K562 (cell line): ENCODE measurements around the gene AIFM3. TPM values are rescaled to one million over a fixed set of nuclear protein-coding genes. Genes with fewer than 3 reads are reported as not detected.

Experiments used
- ATAC-seq: fragments of 200-7000 bp; cut with Tn5 transposase; 3 replicates; pipeline ENCODE4 v1.9.1; 2020; ENCODE audit warnings: moderate library complexity
- BruUV-seq: library from RNA; stranded (reverse); fragments of 400-500 nt; replicated peaks from 2 replicates; lab custom pipeline; 2021; lab: Mats Ljungman, UMichigan
- CTCF ChIA-PET: fragments of 300-600 bp; formaldehyde crosslinking; extraction: SDS; loops from one replicate; lab custom pipeline; 2021; ENCODE audit warnings: low intra/inter-chr PET ratio; lab: Yijun Ruan, JAX
- POLR2A ChIA-PET: fragments of 300-600, 350-650 bp; sonication (Branson Sonifier 250); formaldehyde crosslinking; extraction: SDS; loops from one replicate; lab custom pipeline; 2021; ENCODE audit warnings: antibody characterized with exemption, inconsistent platforms; lab: Yijun Ruan, JAX
- DNase-seq, 4 experiments: peaks; one replicate each; pipeline versions ENCODE4 v3.0.0 to v3.0.0-alpha.2; 2011 to 2018; ENCODE audit warnings: low spot score in 3 of 4, mixed read lengths in 3 of 4; ENCODE audit errors: extremely low read depth in 1 of 4
- FAIRE-seq: peaks from 2 replicates; lab custom pipeline; 2011; peaks lifted over from hg19 to GRCh38; lab: Jason Lieb, UNC
- H2AFZ ChIP-seq: 2 replicates; pipeline ENCODE4 v1.6.0; 2011; ENCODE audit warnings: low read depth, low read length, control low read depth, inconsistent platforms
- H3K27ac ChIP-seq: fragments of 200-600 bp; 3 replicates; pipeline ENCODE4 v1.8.0; 2011; ENCODE audit warnings: low read depth, mild to moderate bottlenecking, control low read depth, inconsistent platforms, low read length, moderate library complexity, mixed read lengths; ENCODE audit errors: extremely low read depth
- H3K27me3 ChIP-seq, 2 experiments: fragments of 300-600 bp in 1 of 2; 2 replicates in 1 of 2; 3 replicates in 1 of 2; pipeline versions ENCODE4 v1.6.0 to v1.8.0; 2011; ENCODE audit warnings: inconsistent platforms in 2 of 2, low read length in 2 of 2, mild to moderate bottlenecking in 1 of 2, mixed read lengths in 1 of 2, moderate library complexity in 1 of 2; ENCODE audit not compliant: control insufficient read depth in 2 of 2, insufficient read depth in 2 of 2
- H3K36me3 ChIP-seq: fragments of 300-600 bp; 3 replicates; pipeline ENCODE4 v1.8.0; 2011; ENCODE audit warnings: mild to moderate bottlenecking, low read length, inconsistent platforms; ENCODE audit not compliant: control insufficient read depth, insufficient read depth
- H3K4me1 ChIP-seq, 2 experiments: fragments of 200-600 bp in 1 of 2; replicated peaks in 1 of 2; 2 replicates in 1 of 2; 3 replicates in 1 of 2; pipeline versions ENCODE4 v1.5.1 to v1.8.0; 2011; ENCODE audit warnings: inconsistent platforms in 2 of 2, low read length in 2 of 2, mild to moderate bottlenecking in 1 of 2, mixed read lengths in 1 of 2, moderate library complexity in 1 of 2; ENCODE audit not compliant: control insufficient read depth in 2 of 2, insufficient read depth in 2 of 2
- H3K4me2 ChIP-seq: 2 replicates; pipeline ENCODE4 v1.6.1; 2011; ENCODE audit warnings: low read length, control low read depth, inconsistent platforms, mixed read lengths; ENCODE audit not compliant: insufficient read depth
- H3K4me3 ChIP-seq: fragments of 200-600 bp; sonication (generic), shearing (Covaris generic); 2 replicates; pipeline ENCODE4 v1.5.1; 2016; ENCODE audit warnings: control low read depth, inconsistent platforms
- H3K79me2 ChIP-seq: fragments of 200-600 bp; 3 replicates; pipeline ENCODE4 v1.8.0; 2011; ENCODE audit warnings: low read length, inconsistent platforms; ENCODE audit not compliant: control insufficient read depth, insufficient read depth
- H3K9ac ChIP-seq, 2 experiments: 2 replicates each; pipeline versions ENCODE4 v1.6.0 to v1.6.1; 2011; ENCODE audit warnings: low read depth in 2 of 2, low read length in 2 of 2, control low read depth in 1 of 2, inconsistent platforms in 1 of 2, mild to moderate bottlenecking in 1 of 2, mixed read lengths in 1 of 2; ENCODE audit not compliant: insufficient read depth in 1 of 2
- H3K9me1 ChIP-seq: one replicate; pipeline ENCODE4 v1.6.0; 2011; ENCODE audit warnings: inconsistent platforms, mild to moderate bottlenecking, low read length, moderate library complexity; ENCODE audit not compliant: control insufficient read depth, insufficient read depth
- H3K9me3 ChIP-seq: replicated peaks from 2 replicates; pipeline ENCODE4 v1.5.1; 2011; ENCODE audit warnings: low read depth, low read length, inconsistent platforms; ENCODE audit not compliant: control insufficient read depth, insufficient read depth
- H4K20me1 ChIP-seq: replicated peaks from 2 replicates; pipeline ENCODE4 v1.6.1; 2011; ENCODE audit warnings: low read length, inconsistent platforms, mixed read lengths; ENCODE audit not compliant: control insufficient read depth, insufficient read depth
- ARID4B ChIP-seq: sonication (generic); formaldehyde crosslinking; IDR thresholded peaks from 2 replicates; pipeline ENCODE4 v1.8.0; 2022; ENCODE audit warnings: mild to moderate bottlenecking, missing genetic modification reagents
- ATF2 ChIP-seq: sonication (generic); formaldehyde crosslinking; IDR thresholded peaks from 2 replicates; pipeline ENCODE4 v1.8.1; 2022; ENCODE audit warnings: missing genetic modification reagents
- ELF4 ChIP-seq: fragments of 450-650 bp; formaldehyde crosslinking; IDR thresholded peaks from 2 replicates; pipeline ENCODE4 v1.4.0; 2022; ENCODE audit warnings: missing genetic modification characterization
- ELK1 ChIP-seq: sonication (generic); formaldehyde crosslinking; IDR thresholded peaks from 2 replicates; pipeline ENCODE4 v1.8.1; 2022; ENCODE audit warnings: missing genetic modification reagents
- FOXA3 ChIP-seq, 2 experiments: fragments of 450-650 bp in 1 of 2; sonication (generic) in 1 of 2; formaldehyde crosslinking; IDR thresholded peaks in 1 of 2; conservative IDR thresholded peaks in 1 of 2; 2 replicates each; pipeline versions ENCODE4 v1.4.0 to v1.8.0; 2020 to 2022; ENCODE audit warnings: mild to moderate bottlenecking in 2 of 2, missing genetic modification reagents in 1 of 2
- PRMT5 ChIP-seq: sonication (generic); formaldehyde crosslinking; IDR thresholded peaks from 2 replicates; pipeline ENCODE4 v1.5.0; 2020; ENCODE audit warnings: missing genetic modification reagents
- RHOXF2B ChIP-seq: fragments of 250-450 bp; sonication (Bioruptor Pico); conservative IDR thresholded peaks from 2 replicates; pipeline ENCODE4 v1.5.1; 2021
- ZNF717 ChIP-seq: fragments of 250-450 bp; sonication (Bioruptor Pico); IDR thresholded peaks from 2 replicates; pipeline ENCODE4 v1.5.0; 2021
- ZNF740 ChIP-seq, 3 experiments: fragments of 200-800 bp in 1 of 3; sonication (Bioruptor generic) in 1 of 3; sonication (generic) in 1 of 3; formaldehyde crosslinking in 1 of 3; IDR thresholded peaks; 2 replicates each; pipeline versions ENCODE4 v1.6.1 to v1.8.0; 2016 to 2022; ENCODE audit warnings: mild to moderate bottlenecking in 2 of 3, missing compliant biosample characterization in 2 of 3, missing genetic modification characterization in 2 of 3, missing genetic modification reagents in 1 of 3
- ZSCAN32 ChIP-seq: fragments of 450-650 bp; formaldehyde crosslinking; IDR thresholded peaks from 2 replicates; pipeline ENCODE4 v1.4.0; 2020; ENCODE audit warnings: mild to moderate bottlenecking, moderate library complexity
- WGBS: fragments of 100-300 bp; shearing (Covaris generic); methylation state at CpG from one replicate; pipeline ENCODE4 v1.1.6; 2016; ENCODE audit warnings: low coverage, mixed read lengths; ENCODE audit not compliant: insufficient coverage; ENCODE audit errors: missing lambda C conversion rate; 5-methylcytosine and 5-hydroxymethylcytosine counted together
- in situ Hi-C: fragments of 300-500 bp; cut with MboI; formaldehyde crosslinking; loops from 4 replicates; pipeline ENCODE4 v1.15.0; 2018; ENCODE audit warnings: inconsistent platforms, mixed read lengths
- intact Hi-C: fragments of 100-400 bp; cut with micrococcal nuclease; formaldehyde crosslinking; loops from 2 replicates; pipeline ENCODE4 v1.14.2; 2022
- polyA plus RNA-seq, 8 experiments: library from polyadenylated mRNA; depleted of rRNA in 4 of 8; stranded (reverse) in 5 of 8; unstranded in 3 of 8; fragments of >200 nt; fragmentation: Nextera tagmentation in 2 of 8; fragmentation: Illumina TruSeq in 1 of 8; extraction: Ambion mirVana in 2 of 8; extraction: Trizol in 1 of 8; gene quantifications; 2 replicates each; pipeline versions ENCODE4 v1.2.1 to v1.2.3, GENCODE V29; 2011 to 2014; ENCODE audit warnings: inconsistent platforms in 1 of 8, missing spikeins in 1 of 8
- total RNA-seq, 7 experiments: library from RNA; depleted of rRNA in 6 of 7; stranded (reverse); fragments of >200 nt in 6 of 7; fragmentation: Illumina TruSeq in 2 of 7; extraction: Trizol in 2 of 7; gene quantifications; 2 replicates each; pipeline versions ENCODE4 v1.2.1 to v1.2.3, GENCODE V29; 2011 to 2021; ENCODE audit warnings: low replicate concordance in 1 of 7

Gene AIFM3
- total and polyA plus RNA-seq, 9 of the 15 experiments (the other 6 are each of a cell fraction or from before 2014, with no cell fraction given): 0.03 to 0.20 (median 0.07) TPM; not detected in 1

- Histone ChIP-seq H4K20me1 (peaks cover 44% of the 10 kb centered on the region), H3K4me2 (no peak overlapping the region), H2AFZ (no peak overlapping the region), H3K27me3 (peaks cover 11 to 38% of the 10 kb centered on the region in 2 experiments; a peak in 4 of 5 replicates), H3K4me3 (no peak overlapping the region), H3K9ac (peak overlapping the region in 1 of 2 experiments; percentile 63; a peak in 2 of 4 replicates), H3K9me3 (no peaks in the 10 kb centered on the region), H3K4me1 (peaks cover 0 to 33% of the 10 kb centered on the region in 2 experiments; a peak in 2 of 5 replicates), H3K36me3 (no peaks in the 10 kb centered on the region), H3K27ac (no peak overlapping the region), H3K79me2 (no peaks in the 10 kb centered on the region), H3K9me1 (no peaks in the 10 kb centered on the region)
- ATAC-seq: no peak
- FAIRE-seq: no peak
- CTCF ChIA-PET: interaction anchor here (0.5 to 2.2 kb wide), 2 partner anchors 78 to 188 kb away, joined by 3 to 6 read pairs; no protein-coding TSS in a partner anchor
- DNase-seq: no peak
- intact Hi-C loops (loop anchor here (2.0 to 5.0 kb wide), 7 partner anchors 21 to 186 kb away; partner anchors contain the start of gene LRRC74B), in situ Hi-C loops (loop anchor here (25.0 kb wide), 1 partner anchor 174 kb away; no protein-coding TSS in a partner anchor)
- POLR2A ChIA-PET: interaction anchor here (0.6 to 64.4 kb wide), 13 partner anchors 9 to 157 kb away, joined by 3 to 1556 read pairs (median 3); partner anchors contain the start of genes CRKL and THAP7
- no TSS peak for BruUV-seq
- WGBS: 7% methylated on average over 7 of the region's 7 CpGs
- TF ChIP-seq ZNF740 (CRISPR knock-in tag; IDR thresholded peaks at IDR 0.05) (0 out of 2 replicates have a peak, but pooled peaks have one; percentile 38), ZNF740 (tag; IDR thresholded peaks at IDR 0.05) (no peak), ELK1 (CRISPR knock-in tag) (0 out of 2 replicates have a peak, but pooled peaks have one; percentile 73), ARID4B (CRISPR knock-in tag) (peak; percentile 36; the same call in 1 of the 2 replicates), RHOXF2B (0 out of 2 replicates have a peak, but pooled peaks have one; percentile 75), ZSCAN32 (CRISPR knock-in tag) (no peak), FOXA3 (CRISPR knock-in tag; conservative IDR thresholded peaks at IDR 0.05 in 1 of 2, IDR thresholded peaks at IDR 0.05 in 1 of 2) (peak in 1 of 2 experiments; percentile 49; a peak in 1 of 4 replicates), ZNF717 (no peak), ELF4 (no peak), PRMT5 (0 out of 2 replicates have a peak, but pooled peaks have one; percentile 57), ATF2 (CRISPR knock-in tag) (peak; percentile 54; the same call in 1 of the 2 replicates)
These were observed 3.6 kb upstream of the AIFM3 start for GRCh38 chr22:20963201-20964052.
